22Rv1 (cell line): ENCODE results near the gene MAPK1.
"Not testable (repeated sequence)": the region's sequence is repeated elsewhere in the genome, so short reads cannot be mapped to it uniquely, and the experiment has no call there.

ENCODE experiments used
- ZFX ChIP-seq: fragments of 450-650 bp; IDR thresholded peaks from 2 replicates; pipeline ENCODE4 v1.6.1; 2017; ENCODE audit warnings: antibody characterized with exemption, borderline replicate concordance
- TF ChIP-seq, protein P1 (sequence below): fragments of 450-650 bp; IDR thresholded peaks from 2 replicates; pipeline ENCODE4 v1.5.1; 2017; ENCODE audit warnings: mild to moderate bottlenecking

DNA sequence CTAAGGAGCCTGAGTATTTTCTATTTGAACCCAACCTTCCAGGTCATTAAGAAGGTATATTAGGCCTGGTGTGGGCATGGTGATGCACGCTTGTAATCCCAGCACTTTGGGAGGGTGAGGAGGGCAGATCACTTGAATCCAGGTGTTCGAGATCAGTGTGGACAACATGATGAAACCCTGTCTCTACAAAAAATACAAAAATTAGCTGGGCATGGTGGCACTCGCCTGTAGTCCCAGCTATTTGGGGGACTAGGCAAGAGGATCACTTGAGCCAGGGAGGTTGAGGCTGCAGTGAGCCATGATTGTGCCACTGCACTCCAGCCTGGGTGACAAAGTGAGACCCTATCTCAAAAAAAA is 50.0 kb downstream of the MAPK1 start:
- TF ChIP-seq, protein P1, sequence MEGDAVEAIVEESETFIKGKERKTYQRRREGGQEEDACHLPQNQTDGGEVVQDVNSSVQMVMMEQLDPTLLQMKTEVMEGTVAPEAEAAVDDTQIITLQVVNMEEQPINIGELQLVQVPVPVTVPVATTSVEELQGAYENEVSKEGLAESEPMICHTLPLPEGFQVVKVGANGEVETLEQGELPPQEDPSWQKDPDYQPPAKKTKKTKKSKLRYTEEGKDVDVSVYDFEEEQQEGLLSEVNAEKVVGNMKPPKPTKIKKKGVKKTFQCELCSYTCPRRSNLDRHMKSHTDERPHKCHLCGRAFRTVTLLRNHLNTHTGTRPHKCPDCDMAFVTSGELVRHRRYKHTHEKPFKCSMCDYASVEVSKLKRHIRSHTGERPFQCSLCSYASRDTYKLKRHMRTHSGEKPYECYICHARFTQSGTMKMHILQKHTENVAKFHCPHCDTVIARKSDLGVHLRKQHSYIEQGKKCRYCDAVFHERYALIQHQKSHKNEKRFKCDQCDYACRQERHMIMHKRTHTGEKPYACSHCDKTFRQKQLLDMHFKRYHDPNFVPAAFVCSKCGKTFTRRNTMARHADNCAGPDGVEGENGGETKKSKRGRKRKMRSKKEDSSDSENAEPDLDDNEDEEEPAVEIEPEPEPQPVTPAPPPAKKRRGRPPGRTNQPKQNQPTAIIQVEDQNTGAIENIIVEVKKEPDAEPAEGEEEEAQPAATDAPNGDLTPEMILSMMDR, result not testable (repeated sequence)
- not testable (repeated sequence) for TF ChIP-seq ZFX
